NCI-H1694 (cell line): Measurements from ENCODE around the gene ZNF132.
"Not testable (repeated sequence)": the region's sequence is repeated elsewhere in the genome, so short reads cannot be mapped to it uniquely, and the experiment has no call there.

Experiments
- DNase-seq: peaks from one replicate; lab custom pipeline; 2025; lab: John Stamatoyannopoulos, UW

Gene ZNF132

GRCh38 chr19:58466760-58467589 is 27.0 kb upstream of the ZNF132 start, which contains the start of gene ZNF324:
Gene ZNF324, plus strand, starts transcription at chr19:58467080. Its CDS starts 2,106 bp downstream, at chr19:58469186.
- DNase-seq, result peak; percentile 92

DNA sequence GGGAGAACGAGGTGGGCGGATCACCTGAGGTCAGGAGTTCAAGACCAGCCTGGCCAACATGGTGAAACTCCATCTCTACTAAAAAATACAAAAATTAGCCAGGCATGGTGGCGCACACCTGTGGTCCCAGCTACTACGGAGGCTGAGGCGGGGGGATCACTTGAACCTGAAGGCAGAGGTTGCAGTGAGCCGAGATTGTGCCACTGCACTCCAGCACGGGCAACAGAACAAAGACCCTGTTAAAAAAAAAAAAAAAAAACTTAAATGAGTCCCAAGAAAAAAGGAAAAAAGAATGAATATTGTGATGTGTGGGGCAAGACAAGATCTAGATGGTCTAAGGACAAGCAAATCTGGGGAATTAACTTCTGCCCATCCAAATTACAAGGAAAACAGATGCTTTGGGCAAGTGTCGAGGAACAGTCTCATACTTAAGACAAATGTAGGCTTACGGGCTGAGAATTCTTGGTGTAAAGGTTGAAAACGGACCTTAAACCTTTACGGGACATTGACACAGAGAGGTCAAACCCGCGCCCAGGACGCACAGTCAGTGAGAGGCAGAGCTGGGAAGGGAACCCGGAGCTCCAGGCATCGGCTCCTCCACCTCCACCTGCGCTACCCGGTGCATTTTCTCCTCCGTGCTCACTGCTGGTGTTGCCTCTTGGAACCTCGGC is 26.3 kb upstream of the ZNF132 start:
- no peak for DNase-seq

GRCh38 chr19:58460039-58460438 is 20.1 kb upstream of the ZNF132 start:
- DNase-seq, result no peak

DNA sequence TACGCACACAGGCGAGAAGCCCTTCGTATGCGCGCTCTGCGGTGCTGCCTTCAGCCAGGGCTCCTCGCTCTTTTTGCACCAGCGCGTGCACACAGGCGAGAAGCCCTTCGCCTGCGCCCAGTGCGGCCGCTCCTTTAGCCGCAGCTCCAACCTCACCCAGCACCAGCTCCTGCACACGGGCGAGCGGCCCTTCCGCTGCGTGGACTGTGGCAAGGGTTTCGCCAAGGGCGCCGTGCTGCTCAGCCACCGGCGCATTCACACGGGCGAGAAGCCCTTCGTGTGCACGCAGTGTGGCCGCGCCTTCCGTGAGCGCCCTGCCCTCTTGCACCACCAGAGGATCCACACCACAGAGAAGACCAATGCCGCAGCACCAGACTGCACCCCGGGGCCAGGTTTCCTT is 16.2 kb upstream of the ZNF132 start:
- no peak for DNase-seq

DNA sequence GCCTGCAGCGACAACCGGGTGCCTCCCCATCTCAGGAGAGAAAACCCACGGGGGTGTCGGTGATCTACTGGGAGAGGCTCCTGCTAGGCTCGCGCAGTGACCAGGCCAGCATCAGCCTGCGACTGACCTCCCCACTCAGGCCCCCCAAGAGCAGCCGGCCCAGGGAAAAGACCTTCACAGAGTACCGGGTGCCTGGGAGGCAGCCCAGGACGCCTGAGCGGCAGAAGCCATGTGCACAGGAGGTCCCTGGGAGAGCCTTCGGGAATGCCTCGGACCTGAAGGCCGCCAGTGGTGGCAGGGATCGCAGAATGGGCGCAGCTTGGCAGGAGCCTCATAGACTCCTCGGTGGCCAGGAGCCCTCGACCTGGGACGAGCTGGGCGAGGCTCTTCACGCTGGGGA is 15.4 kb upstream of the ZNF132 start:
- no peak for DNase-seq

- no peak for DNase-seq
Observed at GRCh38 chr19:58453743-58454142, 13.8 kb upstream of the ZNF132 start.

- DNase-seq, result peak; percentile 94
Observed at GRCh38 chr19:58451358-58452101, 11.6 kb upstream of the ZNF132 start, which contains the start of gene ZNF324B. Gene ZNF324B, plus strand, starts transcription at chr19:58451622. Its CDS starts 2,080 bp downstream, at chr19:58453702.

DNA sequence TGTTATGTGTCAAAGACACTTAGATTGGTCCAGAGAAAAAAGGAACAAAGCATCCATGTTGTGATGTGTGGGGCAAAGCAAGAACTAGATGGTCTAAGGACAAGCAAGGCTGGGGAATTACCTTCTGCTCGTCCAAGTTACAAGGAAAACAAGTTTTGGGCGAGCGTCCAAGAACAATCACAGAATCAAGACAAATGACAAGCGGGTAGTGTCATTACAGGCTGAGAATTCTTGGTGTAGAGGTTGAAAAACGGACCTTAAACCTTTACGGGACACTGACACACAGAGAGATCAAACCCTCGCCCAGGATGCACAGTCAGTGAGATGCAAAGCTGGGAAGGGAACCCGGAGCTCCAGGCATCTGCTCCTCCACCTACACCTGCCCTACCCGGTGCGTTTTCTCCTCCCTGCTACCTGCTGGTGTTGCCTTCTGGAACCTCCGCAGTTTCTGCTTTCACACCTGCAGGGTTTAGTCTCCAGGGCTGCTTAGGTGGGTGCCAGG is 11.0 kb upstream of the ZNF132 start:
- no peak for DNase-seq

- not testable (repeated sequence) for DNase-seq
Observed at GRCh38 chr19:58449980-58450379, 10.0 kb upstream of the ZNF132 start.

DNA sequence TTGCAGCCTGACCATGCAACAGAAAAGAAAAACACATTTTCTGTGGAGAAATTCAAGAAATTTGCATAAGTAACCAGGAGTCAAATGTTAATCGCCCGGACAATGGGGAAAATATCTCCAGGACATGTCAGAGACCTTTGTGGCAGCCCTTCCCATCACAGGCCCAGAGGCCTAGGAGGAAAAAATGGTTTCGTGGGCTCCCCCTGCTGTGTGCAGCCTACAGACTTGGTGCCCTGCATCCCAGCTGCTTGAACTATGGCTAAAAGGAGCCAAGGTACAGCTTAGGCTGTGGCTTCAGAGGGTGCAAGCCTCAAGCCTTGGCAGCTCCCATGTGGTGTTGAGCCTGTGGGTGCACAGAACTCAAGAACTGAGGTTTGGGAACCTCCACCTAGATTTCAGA is 8.9 kb upstream of the ZNF132 start:
- not testable (repeated sequence) for DNase-seq

DNA sequence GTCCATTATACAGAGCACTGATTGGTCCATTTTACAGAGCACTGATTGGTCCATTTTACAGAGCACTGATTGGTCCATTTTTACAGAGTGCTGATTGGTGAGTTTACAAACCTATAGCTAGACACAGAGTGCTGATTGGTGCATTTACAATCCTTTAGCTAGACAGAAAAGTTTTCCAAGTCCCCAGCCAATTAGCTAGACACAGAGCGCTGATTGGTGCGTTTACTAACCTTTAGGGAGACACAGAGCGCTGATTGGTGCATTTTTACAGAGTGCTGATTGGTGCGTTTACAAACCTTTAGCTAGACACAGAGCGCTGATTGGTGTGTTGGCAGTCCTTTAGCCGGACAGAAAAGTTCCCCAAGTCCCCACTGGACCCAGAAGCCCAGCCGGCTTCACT is 3.0 kb upstream of the ZNF132 start:
- DNase-seq, result not testable (repeated sequence)

DNA sequence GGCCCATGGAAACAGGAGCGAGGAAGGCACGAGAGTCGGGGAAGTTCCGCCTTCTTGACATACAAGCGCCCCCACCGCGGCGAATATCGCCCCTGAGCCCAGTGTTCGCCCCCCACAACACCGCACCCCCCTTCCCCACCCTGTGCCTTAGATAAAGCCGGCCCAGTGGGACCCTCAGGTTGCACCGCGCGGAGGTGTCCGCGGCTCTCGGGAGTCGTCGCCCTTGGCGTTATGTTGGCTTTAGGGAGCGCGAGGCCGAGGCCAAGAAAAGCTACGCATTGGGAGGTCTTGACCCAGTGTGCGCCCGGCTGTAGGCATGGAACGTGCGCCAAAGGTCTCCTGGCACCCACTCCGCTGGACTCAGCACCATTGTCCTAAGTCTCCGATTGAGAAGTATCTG is 603 bp upstream of the ZNF132 start:
- no peak for DNase-seq

DNA sequence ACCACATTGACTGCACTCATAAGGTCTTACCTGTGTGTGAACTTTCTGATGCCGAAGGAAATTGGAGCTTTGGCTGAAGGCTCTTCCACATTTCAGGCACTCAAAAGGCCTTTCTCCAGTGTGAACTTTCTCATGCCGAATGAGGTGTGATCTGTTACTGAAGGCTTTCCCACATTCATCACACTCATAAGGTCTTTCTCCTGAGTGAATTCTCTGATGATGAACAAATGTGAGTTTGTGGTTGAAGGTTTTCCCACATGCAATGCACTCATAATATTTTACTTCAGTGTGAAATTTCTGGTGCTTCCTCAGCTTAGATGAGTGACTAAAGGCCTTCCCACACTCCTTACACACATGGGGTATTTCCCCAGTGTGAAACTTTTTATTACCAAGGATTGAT is 5.7 kb downstream of the ZNF132 start:
- DNase-seq, result no peak

DNA sequence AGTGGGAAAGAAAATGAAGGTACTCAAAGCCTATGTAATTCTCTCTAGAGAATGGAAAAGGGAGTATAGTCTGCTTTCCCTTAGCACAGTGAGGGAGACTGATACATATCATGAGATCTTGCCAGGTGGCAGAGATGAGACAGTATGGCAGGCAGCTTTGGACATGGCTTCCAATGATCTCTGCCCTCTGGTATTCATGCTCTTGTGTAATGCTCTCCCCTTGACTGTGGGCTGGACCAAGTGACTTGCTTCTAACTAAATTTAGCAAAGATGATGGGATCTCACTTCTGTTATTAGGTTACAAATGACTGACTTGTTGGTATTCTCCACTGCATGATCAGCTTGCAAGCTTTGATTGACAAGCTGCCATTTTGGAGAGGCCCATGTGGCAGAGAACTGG is 10.2 kb downstream of the ZNF132 start:
- DNase-seq, result no peak

GRCh38 chr19:58428617-58429016 is 11.3 kb downstream of the ZNF132 start:
- no peak for DNase-seq

DNA sequence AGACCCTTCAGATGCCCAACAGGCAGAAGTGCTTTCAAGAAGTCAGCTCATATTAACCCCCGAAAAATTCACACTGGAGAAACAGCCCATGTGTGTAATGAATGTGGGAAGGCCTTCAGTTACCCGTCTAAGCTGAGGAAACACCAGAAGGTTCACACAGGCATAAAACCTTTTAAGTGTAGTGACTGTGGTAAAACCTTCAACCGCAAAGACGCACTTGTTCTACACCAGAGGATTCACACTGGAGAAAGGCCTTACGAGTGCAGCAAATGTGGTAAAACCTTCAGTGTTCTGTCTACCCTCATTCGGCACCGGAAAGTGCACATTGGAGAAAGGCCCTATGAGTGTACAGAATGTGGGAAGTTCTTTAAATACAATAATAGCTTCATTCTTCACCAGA is 22.9 kb downstream of the ZNF132 start:
- no peak for DNase-seq

GRCh38 chr19:58416604-58417003 is 23.3 kb downstream of the ZNF132 start:
- no peak for DNase-seq

- DNase-seq, result peak; percentile 46
Observed at GRCh38 chr19:58409010-58409790, 30.8 kb downstream of the ZNF132 start.

DNA sequence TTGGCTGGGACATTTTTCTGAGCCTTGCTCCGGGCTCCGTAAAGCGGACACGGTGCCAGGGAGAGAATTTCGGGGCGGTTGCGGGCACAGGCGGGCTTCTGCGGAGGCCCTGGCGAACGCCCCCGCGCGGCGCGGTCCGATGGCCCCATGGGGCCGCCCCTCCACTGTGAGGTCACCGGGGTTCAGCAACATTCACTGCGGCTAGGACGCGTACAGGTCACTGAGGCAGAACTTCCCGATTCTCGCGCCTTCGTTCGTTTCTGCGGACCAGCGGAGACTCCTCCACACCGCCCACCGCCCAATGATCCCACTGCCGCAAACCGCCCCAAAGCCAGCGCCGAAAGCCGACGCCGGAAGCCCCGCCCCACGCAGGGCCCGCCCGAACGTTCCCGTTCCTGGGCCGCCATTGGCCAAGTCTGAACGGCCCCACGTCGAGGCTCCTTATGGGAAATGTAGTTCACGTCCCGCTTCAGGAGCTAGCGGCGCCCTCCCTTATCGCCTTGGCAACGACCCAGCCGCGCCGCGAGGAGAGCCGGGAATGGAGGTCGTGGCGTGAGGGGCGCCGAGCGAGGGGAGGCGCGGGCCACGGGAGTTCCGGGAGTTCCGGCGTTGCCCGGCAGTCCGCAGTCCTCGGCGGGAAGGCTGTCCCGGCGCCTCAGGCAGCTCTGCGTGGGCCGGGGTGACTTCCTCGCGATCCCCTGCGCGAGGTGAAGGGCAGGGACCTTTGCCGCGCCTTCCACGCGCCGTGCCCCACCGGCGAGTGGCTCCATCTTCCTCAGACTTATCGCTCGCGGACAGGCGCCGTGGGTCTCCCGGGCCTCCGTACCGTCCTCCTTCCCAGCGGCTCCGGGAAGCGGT is 31.6 kb downstream of the ZNF132 start, which contains the start of gene ZNF584:
Gene ZNF584 (plus strand): TSS at position 498 of the 858 bp plus-strand sequence. CDS start 499 bp downstream, outside the sequence.
- peak; percentile 94 for DNase-seq

GRCh38 chr19:58407658-58408151 is 32.2 kb downstream of the ZNF132 start:
- no peak for DNase-seq
